ENCODE data around the gene NAV1. TPM values are rescaled to one million over a fixed set of nuclear protein-coding genes. Genes with fewer than 3 reads are reported as not detected.
A peak's percentile ranks its signal among the peaks of the same experiment; 100 is the strongest.
"Not testable (repeated sequence)": the region's sequence is repeated elsewhere in the genome, so short reads cannot be mapped to it uniquely, and the experiment has no call there.

NAV1 gene
- total RNA-seq, 1 donor from 2014 or later = 66.6 TPM

GRCh38 chr1:201539561-201540431 lies 869 bp downstream of the NAV1 start:
- DNase-seq (peak; percentile 61), ATAC-seq (ENCODE audit: poor library complexity) (peak; percentile 18)
- intact Hi-C loops (cut with DNase I) = no loop called here

DNA sequence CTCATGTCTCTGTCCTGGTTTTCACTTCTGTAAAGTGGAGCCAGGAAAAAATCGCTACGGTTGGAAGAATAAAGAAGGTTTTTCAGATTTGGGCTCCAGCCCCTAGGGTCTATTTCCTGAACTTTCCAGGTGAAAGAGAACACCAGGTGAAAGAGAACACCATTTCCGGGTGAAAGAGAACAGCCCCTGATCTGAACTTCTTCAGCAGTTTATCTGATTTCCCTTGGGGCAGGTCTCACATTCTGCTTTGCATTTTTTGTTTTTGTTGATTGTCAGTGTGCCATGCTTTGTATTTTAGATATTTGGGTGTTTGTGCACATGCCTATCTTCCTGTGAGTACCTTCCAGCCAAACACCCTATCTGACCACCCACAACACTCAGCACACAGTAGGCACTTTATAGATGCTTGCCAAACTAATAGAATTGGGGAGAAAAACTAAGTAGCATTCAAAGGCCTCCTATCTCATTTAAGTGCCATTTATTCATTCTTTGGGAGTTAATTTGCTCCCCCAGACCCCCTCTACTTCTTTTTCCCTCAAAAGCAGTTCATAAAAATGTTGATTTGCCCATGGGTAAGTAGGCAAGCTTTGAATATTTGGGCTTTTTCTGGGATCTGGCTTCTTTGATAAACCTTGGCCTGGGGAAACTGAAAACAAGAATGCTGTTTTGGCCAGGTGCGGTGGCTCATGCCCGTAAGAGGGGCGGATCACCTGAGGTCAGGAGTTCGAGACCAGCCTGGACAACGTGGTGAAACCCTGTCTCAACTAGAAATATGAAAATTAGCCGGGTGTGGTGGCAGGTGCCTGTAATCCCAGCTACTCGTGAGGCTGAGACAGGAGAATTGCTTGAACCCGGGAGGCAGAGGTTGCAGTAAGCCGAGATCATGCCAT lies 2.2 kb downstream of the NAV1 start:
- intact Hi-C loops (cut with DNase I) = no loop called here
- no peak for ATAC-seq (ENCODE audit: poor library complexity)
- DNase-seq = no peak

GRCh38 chr1:201542309-201543035 lies 3.5 kb downstream of the NAV1 start:
- ATAC-seq (ENCODE audit: poor library complexity) (peak; percentile 21), DNase-seq (no peak)
- intact Hi-C loops (cut with DNase I) = no loop called here

DNA sequence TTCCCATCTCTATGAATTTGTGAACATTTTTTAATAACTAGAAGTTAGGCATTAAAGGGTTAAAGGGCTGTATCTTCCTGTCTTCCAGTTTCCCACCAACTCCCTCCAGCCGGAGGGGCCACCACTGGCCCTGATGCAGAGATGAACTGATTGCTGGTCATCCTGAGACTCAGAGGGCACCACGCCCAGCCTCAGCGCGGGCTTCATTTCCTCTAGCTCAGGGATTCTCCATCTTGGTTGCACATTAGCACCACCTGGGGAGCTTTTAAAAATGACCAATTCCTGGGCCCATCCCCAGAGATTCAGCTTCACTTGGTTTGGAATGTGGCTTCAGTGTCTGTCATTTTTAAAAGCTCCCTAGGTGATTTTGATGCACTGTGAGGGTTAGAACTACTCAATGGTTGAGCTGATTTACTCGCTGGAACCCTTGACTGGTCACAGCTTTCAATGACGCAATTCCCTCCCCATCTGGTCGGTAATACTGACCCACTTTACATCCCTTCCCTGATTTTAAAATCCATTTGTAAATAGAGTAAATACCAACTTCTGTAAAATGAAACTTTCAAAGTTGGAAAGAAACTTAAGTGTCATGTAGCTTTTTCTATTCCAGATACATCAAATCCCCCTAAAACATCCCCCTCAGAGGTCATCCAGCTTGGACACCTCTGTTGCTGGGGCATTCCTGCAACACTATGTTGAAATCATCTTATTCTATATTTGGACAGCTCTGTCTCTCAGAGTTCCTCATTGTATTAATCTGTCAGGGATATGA lies 5.1 kb downstream of the NAV1 start:
- ATAC-seq (ENCODE audit: poor library complexity) (no peak), DNase-seq (no peak)
- intact Hi-C loops (cut with DNase I) = no loop called here

GRCh38 chr1:201544710-201545109 lies 5.8 kb downstream of the NAV1 start:
- intact Hi-C loops (cut with DNase I) = no loop called here
- no peak for DNase-seq
- ATAC-seq (ENCODE audit: poor library complexity) = no peak

DNA sequence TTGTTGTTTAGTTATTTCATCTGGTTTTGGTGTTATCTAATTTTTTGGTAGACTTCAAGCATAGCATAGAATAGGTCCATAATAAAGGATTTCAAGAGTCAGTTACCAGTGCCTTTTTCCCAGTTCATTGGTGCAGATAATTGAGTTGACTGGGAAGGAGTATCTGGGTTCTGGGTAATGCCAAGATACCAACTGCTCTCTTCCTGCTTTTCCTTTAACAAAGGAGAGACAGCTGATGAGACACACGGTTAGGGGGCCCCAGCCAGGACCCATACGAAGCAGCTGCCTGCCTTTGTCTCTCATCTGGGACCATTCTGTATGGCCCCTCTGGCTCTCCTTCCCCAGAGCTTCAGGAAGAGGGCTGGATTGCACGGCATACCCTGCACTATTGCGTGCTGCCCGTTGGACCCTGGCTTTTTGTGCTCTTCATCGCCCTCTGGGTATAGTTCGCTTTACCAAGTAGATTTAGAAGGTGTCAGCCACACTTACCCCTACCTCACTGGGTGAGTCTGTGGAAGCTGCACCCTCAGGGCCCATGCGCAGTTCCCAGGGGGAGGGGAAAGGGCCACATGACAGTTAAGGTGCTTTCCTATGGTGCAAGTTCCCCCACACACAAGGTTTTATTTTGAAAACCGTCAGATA lies 7.0 kb downstream of the NAV1 start:
- ATAC-seq (ENCODE audit: poor library complexity) (no peak), DNase-seq (no peak)
- intact Hi-C loops (cut with DNase I) = no loop called here

GRCh38 chr1:201549522-201549921 lies 10.6 kb downstream of the NAV1 start:
- DNase-seq; intact Hi-C loops (cut with DNase I); ATAC-seq (ENCODE audit: poor library complexity): not testable (repeated sequence)

- no peak for DNase-seq
- intact Hi-C loops (cut with DNase I) = no loop called here
- ATAC-seq (ENCODE audit: poor library complexity) = no peak
Measured at GRCh38 chr1:201551096-201551495, 12.2 kb downstream of the NAV1 start.

GRCh38 chr1:201551877-201552731 lies 13.2 kb downstream of the NAV1 start:
- DNase-seq (no peak), ATAC-seq (ENCODE audit: poor library complexity) (no peak)
- intact Hi-C loops (cut with DNase I) = no loop called here

- DNase-seq = no peak
- intact Hi-C loops (cut with DNase I) = no loop called here
- peak; percentile 21 for ATAC-seq (ENCODE audit: poor library complexity)
Measured at GRCh38 chr1:201552941-201553351, 14.0 kb downstream of the NAV1 start.

GRCh38 chr1:201553496-201554189 lies 14.7 kb downstream of the NAV1 start:
- ATAC-seq (ENCODE audit: poor library complexity) (no peak), DNase-seq (no peak)
- intact Hi-C loops (cut with DNase I) = no loop called here

DNA sequence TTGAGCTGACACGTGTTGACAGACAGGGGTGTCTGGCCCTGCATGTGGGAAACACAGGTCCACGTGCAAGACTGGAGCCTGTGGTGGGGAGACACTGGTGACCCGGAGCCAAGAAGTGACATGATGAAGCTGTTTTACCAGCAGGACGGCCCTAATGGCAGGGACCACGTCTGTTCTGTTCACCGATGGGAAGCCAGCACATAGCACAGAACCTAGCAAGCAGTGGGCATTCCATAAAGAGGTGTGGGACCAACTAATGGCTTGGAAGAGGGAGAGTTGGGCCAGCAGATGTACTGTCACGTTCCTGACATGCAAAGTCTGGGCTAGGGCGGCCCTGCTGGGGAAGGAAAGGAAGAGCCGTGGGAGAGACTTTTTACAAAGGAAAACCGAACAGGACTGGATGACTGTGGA lies 15.3 kb downstream of the NAV1 start:
- peak; percentile 58 for ATAC-seq (ENCODE audit: poor library complexity)
- DNase-seq = no peak

GRCh38 chr1:201554789-201555592 lies 16.1 kb downstream of the NAV1 start:
- ATAC-seq (ENCODE audit: poor library complexity) (no peak), DNase-seq (no peak)
- intact Hi-C loops (cut with DNase I) = no loop called here

More for the DNA sequence above, 15.3 kb downstream of the NAV1 start:
- intact Hi-C loops (cut with DNase I) = no loop called here

DNA sequence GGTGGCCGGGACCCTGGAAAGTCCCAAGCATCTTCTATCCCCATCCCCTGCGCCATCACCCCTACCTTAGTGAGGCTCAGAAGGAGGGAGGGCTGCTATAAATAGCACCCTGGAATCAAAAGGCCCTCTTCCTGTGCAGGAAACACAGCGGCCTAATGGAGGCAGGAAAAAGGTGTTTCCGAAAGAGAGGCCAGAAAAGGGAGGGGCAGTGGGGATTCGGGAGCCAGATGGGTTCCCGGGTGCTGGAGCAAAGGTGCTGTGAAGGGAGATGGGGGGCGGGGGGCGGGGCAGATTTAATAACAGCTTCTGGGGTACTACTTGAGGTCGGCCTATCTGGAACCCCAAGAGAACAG lies 16.6 kb downstream of the NAV1 start:
- ATAC-seq (ENCODE audit: poor library complexity) (no peak), DNase-seq (no peak)
- intact Hi-C loops (cut with DNase I) = no loop called here

GRCh38 chr1:201556841-201557571 lies 18.1 kb downstream of the NAV1 start:
- intact Hi-C loops (cut with DNase I) = no loop called here
- ATAC-seq (ENCODE audit: poor library complexity) = no peak
- no peak for DNase-seq
